Cardiac fibroblast (primary cell): ENCODE measurements around the gene PIEZO2.

Experiments
- DNase-seq, 2 donors: peaks; one replicate each; pipeline versions ENCODE4 v3.0.0 to v3.0.0-alpha.2; 2010; ENCODE audit warnings: low read depth in 2 of 2
- H3K4me3 ChIP-seq, 2 donors: replicated peaks in 1 of 2; 1 replicate in 1 of 2; 2 replicates in 1 of 2; pipeline ENCODE4 v1.5.1; 2011; ENCODE audit warnings: low read depth in 2 of 2, low read length in 2 of 2, mild to moderate bottlenecking in 2 of 2, moderate library complexity in 1 of 2
- CTCF ChIP-seq: IDR thresholded peaks from one replicate; pipeline ENCODE4 v1.5.1; 2011; ENCODE audit warnings: low read depth, mild to moderate bottlenecking, low read length, inconsistent platforms

The PIEZO2 gene

GRCh38 chr18:10950876-10951630 lies 198.3 kb downstream of the PIEZO2 start:
- H3K4me3 ChIP-seq = no peak overlapping the region
- DNase-seq = no peak
- no peak for TF ChIP-seq CTCF

- DNase-seq = no peak
- no peak overlapping the region for H3K4me3 ChIP-seq
- TF ChIP-seq CTCF = no peak
Measured at GRCh38 chr18:10950080-10950875, 199.1 kb downstream of the PIEZO2 start.

GRCh38 chr18:10949655-10950054 lies 199.7 kb downstream of the PIEZO2 start:
- TF ChIP-seq CTCF = no peak

GRCh38 chr18:10948421-10948820 lies 200.9 kb downstream of the PIEZO2 start:
- no peak for TF ChIP-seq CTCF
- no peak overlapping the region for H3K4me3 ChIP-seq
- no peak for DNase-seq

More at GRCh38 chr18:10949655-10950054, 199.7 kb downstream of the PIEZO2 start:
- DNase-seq = no peak
- no peak overlapping the region for H3K4me3 ChIP-seq

GRCh38 chr18:10946058-10946457 lies 203.3 kb downstream of the PIEZO2 start:
- no peak for TF ChIP-seq CTCF
- H3K4me3 ChIP-seq = no peak overlapping the region
- no peak for DNase-seq

- H3K4me3 ChIP-seq = no peak overlapping the region
- no peak for DNase-seq
- no peak for TF ChIP-seq CTCF
Measured at GRCh38 chr18:10942998-10943397, 206.4 kb downstream of the PIEZO2 start.
